ENCODE data around the gene CYP11A1.

CYP11A1 gene

DNA sequence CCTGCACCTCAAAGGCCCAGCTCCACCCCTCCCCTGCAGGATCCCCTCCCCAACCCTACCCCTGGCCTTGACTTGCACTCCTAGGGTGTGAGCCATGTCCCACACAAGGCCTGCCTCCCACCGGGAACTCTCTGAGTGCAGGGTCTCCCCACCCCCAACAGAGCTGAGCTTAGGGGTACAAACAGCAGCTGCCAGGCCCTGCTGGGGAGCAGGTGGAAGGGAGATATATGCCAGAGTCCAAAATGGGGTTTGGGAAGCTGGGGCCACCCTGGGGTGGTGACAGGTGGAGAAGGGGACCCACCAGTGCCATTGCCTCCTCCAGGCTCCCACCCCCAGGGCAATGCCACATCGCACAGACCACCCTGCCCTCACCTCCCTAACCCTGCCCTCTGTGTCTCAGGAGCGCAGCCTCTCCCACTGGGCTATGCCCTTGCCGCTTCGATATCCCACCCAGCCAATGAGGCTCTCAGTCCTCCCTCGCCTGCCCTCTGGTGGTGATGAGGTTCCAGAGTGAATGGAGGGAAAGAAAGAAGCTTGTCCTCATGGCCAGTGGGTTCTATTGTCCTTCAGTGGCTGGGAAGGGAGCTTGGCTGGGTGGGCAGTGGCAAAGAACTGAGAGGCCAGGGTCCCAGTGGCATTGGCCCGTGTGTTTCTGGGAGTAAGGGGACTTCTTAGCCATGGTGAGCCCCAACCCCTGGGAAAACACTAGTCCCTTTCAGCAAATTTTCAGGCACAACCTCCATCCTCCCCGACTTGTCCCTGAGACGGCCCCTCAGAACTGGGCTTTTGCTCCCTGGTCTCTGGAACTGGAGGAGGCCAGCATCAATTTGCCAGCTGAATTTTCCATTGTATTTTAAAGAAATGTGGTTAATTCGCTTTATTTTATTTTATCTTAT is 46.8 kb downstream of the CYP11A1 start:
- TF ChIP-seq, protein P1, sequence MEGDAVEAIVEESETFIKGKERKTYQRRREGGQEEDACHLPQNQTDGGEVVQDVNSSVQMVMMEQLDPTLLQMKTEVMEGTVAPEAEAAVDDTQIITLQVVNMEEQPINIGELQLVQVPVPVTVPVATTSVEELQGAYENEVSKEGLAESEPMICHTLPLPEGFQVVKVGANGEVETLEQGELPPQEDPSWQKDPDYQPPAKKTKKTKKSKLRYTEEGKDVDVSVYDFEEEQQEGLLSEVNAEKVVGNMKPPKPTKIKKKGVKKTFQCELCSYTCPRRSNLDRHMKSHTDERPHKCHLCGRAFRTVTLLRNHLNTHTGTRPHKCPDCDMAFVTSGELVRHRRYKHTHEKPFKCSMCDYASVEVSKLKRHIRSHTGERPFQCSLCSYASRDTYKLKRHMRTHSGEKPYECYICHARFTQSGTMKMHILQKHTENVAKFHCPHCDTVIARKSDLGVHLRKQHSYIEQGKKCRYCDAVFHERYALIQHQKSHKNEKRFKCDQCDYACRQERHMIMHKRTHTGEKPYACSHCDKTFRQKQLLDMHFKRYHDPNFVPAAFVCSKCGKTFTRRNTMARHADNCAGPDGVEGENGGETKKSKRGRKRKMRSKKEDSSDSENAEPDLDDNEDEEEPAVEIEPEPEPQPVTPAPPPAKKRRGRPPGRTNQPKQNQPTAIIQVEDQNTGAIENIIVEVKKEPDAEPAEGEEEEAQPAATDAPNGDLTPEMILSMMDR (IDR thresholded peaks at IDR 0.05; ENCODE audit: low read length, missing control alignments) = peak; percentile 81
- no peak overlapping the region for H3K4me3 ChIP-seq (replicated peaks; ENCODE audit: low read depth, low read length)
- DNase-seq (ENCODE audit: low read depth) = peak; percentile 58

DNA sequence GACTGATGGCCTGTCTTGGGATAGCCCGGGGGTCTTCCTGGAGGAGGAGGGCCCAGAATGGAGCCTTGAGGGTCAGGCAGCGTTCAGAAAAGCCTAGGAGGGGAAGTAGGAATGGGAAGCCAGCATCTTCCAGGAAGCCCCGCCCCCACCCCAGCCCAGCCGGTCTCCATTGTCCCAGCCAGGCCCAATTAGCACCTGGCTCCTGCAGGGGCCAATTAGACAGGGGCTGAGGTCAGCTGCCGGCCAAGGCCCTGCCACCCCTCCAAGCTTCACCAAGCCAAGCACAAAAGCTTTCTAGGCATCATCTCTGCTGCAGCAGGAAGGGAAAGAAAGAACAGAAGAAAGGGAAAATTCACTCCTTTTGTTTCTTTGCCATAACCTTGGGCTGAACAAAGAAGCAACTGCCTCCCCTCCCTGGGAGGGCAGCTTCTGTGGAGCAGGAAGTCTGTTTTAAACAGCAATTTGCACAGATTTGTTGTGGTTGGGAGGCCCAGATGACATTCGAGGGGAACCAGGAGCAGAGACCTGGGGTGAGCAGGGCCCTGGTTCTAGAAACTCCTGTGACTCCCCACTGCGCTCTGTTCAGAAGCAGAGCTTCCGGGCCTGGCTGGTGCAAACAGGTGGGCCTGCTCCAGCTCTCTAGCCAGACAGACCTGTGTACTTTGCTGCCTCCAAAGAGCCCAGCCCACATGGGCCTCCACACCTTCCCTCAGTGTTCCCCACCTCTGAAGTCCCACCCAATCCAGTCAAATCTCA is 47.7 kb downstream of the CYP11A1 start:
- H3K4me3 ChIP-seq (replicated peaks; ENCODE audit: low read depth, low read length) = no peak overlapping the region
- TF ChIP-seq, protein P1 (IDR thresholded peaks at IDR 0.05; ENCODE audit: low read length, missing control alignments) = no peak
- peak; percentile 10 for DNase-seq (ENCODE audit: low read depth)

DNA sequence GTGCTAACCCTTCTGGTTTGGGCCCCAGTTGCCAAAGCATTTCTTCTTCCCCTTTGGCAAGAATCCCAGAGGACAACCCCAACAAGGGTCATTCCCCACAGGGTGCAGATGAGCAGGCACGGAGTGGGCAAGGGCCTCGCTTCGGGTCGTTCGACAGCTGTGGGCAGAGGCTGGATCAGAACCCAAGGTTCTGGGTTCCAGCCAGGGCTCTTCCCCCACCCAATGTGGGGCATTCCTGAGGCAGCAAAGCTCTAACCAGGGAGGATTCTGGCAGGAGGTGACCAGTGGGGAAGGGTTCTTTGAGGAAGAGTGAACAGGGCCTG is 48.3 kb downstream of the CYP11A1 start:
- no peak for DNase-seq (ENCODE audit: low read depth)
- no peak overlapping the region for H3K4me3 ChIP-seq (replicated peaks; ENCODE audit: low read depth, low read length)
- TF ChIP-seq, protein P1 (IDR thresholded peaks at IDR 0.05; ENCODE audit: low read length, missing control alignments) = no peak

DNA sequence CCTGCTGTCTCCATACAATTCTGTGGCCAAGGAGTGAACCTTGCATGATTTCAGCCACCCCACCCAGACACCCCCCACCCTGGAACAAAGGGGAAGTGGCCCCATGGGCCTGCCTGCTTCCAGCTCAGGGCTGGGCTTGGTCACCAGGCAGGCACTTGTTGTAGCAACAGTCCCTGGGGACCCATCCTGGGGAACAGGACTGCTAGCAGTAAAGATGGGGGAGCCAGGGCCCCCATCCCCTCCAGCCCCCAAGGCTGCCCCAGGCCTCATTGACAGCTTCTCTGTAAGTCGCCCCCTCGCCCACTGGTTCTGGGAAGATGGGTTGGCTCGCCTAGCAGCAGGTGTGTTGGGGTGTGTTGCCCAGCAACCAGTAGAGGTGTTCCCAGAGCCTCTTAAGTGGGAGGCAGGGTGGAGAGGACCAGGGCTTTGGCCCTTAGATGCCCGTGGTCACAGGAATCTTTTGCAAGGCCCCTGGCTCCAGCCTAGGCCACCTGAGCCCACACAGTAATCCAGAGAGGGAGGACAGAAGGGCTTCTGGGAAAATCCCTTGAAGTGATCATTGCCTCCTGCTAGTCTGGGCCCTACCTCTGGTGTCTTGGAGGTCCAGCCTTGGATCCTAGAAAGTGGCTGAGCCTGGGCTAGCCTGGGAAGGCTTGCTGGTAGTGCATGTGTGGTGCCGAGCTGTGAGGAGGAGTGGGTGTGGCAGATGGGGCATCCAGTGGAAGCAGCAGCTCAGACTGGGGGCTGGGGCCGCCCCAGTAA is 48.9 kb downstream of the CYP11A1 start:
- no peak overlapping the region for H3K4me3 ChIP-seq (replicated peaks; ENCODE audit: low read depth, low read length)
- DNase-seq (ENCODE audit: low read depth) = peak; percentile 40
- TF ChIP-seq, protein P1 (IDR thresholded peaks at IDR 0.05; ENCODE audit: low read length, missing control alignments) = no peak

DNA sequence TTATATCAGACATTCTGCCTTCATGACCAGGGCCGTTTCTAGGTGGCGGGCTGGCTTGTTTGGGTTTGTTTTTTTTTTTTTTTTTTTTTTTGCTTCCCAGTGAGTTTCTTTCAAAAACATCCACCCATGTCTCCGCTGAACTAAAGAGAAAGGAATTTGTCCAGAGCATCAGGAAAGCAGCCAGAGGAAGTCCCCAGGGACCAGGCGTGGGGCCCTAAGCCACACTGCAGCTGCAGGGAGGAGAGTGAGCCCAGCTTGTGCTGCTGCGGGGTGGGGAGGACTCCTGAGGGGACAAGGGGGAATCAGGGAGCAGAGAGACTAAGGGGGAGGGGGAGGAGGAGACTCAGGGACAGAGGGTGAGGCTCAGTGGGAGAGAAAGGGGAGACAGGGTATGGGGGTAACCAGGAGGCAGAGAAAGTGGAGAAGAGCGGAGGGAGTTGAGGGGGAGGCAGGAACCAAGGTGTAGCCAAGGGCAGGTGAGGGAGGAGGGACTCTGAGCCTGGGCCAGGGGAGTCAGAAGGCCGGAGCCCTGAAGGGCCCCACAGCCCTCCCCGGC is 49.5 kb downstream of the CYP11A1 start:
- TF ChIP-seq, protein P1 (IDR thresholded peaks at IDR 0.05; ENCODE audit: low read length, missing control alignments) = no peak
- DNase-seq (ENCODE audit: low read depth) = peak; percentile 96
- H3K4me3 ChIP-seq (replicated peaks; ENCODE audit: low read depth, low read length) = no peak overlapping the region

DNA sequence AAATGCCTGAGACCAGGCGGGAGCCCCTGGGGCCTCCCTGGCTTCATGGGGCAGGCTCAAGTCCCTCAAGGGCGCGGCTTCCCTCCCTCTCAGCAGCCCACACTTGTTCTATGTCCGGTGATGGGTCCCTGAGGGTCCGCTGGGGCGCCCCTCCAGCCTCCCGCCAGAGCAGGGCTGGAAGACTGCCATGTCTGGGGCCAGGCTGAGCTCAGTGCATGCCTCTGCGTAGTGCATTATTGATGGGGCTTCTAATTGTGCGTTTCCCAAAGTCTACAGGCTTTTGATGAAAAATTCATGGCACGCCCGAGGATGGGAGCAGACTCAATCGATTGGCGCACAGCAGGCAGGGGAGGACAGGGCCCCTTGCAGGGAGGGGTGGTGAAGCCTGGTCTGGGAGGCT is 51.3 kb downstream of the CYP11A1 start:
- H3K4me3 ChIP-seq (replicated peaks; ENCODE audit: low read depth, low read length) = no peak overlapping the region
- TF ChIP-seq, protein P1 (IDR thresholded peaks at IDR 0.05; ENCODE audit: low read length, missing control alignments) = no peak
- DNase-seq (ENCODE audit: low read depth) = no peak

Data from fibroblast of pulmonary artery (primary cell).